Uterus (tissue), 2 donors: ENCODE results near the gene DNAH1.

Source experiments
- POLR2A ChIP-seq, 2 donors: fragments of 450-650 bp; IDR thresholded peaks; one replicate each; pipeline ENCODE4 v1.6.1; 2016; ENCODE audit warnings: antibody characterized with exemption in 2 of 2, mild to moderate bottlenecking in 1 of 2, moderate library complexity in 1 of 2
- TF ChIP-seq, protein P1 (sequence below), 4 experiments: fragments of 200-600 bp in 2 of 4; fragments of 450-650 bp in 2 of 4; sonication (generic) in 2 of 4; IDR thresholded peaks; one replicate each; pipeline ENCODE4 v1.5.1; 2016 to 2019; ENCODE audit warnings: antibody characterized with exemption in 4 of 4, mild to moderate bottlenecking in 2 of 4, moderate library complexity in 1 of 4

DNA sequence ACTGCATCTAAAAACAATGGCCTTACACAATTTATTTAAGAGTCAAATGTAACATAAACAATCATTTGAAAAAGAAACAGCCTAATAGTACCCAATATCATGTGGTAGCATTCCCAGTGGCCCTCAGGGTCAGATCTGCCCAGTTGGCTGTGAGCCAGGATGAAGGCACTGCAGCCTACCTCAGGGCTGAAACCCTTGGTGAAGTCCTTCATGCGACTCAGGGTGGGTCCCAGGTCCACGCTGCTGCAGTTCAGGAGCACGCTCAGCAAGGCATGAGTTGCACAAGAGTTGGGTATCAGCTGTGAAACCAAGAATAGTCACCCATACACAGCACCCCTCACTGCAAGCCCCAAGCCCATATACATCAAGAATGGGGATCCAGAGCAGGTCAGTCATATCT, 91.7 kb downstream of the DNAH1 start:
- TF ChIP-seq, protein P1, sequence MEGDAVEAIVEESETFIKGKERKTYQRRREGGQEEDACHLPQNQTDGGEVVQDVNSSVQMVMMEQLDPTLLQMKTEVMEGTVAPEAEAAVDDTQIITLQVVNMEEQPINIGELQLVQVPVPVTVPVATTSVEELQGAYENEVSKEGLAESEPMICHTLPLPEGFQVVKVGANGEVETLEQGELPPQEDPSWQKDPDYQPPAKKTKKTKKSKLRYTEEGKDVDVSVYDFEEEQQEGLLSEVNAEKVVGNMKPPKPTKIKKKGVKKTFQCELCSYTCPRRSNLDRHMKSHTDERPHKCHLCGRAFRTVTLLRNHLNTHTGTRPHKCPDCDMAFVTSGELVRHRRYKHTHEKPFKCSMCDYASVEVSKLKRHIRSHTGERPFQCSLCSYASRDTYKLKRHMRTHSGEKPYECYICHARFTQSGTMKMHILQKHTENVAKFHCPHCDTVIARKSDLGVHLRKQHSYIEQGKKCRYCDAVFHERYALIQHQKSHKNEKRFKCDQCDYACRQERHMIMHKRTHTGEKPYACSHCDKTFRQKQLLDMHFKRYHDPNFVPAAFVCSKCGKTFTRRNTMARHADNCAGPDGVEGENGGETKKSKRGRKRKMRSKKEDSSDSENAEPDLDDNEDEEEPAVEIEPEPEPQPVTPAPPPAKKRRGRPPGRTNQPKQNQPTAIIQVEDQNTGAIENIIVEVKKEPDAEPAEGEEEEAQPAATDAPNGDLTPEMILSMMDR (IDR thresholded peaks at IDR 0.05) = no peak
- TF ChIP-seq POLR2A (IDR thresholded peaks at IDR 0.05) = no peak
